ENCODE results near the gene HK2.

- TF ChIP-seq EZH2phosphoT487 (IDR thresholded peaks at IDR 0.05; ENCODE audit: insufficient read depth, low read depth) (no peak), EZH2 (IDR thresholded peaks at IDR 0.05; ENCODE audit: insufficient read depth, poor library complexity, severe bottlenecking) (no peak)
Measured at GRCh38 chr2:74921236-74921736, 87.4 kb downstream of the HK2 start.

Data from GM23248 (cell line).